GM12878 (cell line): Measurements from ENCODE around the gene KPNA5. TPM values are rescaled to one million over a fixed set of nuclear protein-coding genes. Genes with fewer than 3 reads are reported as not detected.
A peak's percentile ranks its signal among the peaks of the same experiment; 100 is the strongest.

ENCODE experiments used
- ATF2 ChIP-seq: IDR thresholded peaks from 2 replicates; pipeline ENCODE4 v1.6.1; 2012; ENCODE audit warnings: low read length, inconsistent platforms
- ATF7 ChIP-seq: fragments of 450-650 bp; IDR thresholded peaks from 2 replicates; pipeline ENCODE4 v1.6.1; 2016; ENCODE audit warnings: low read depth, mild to moderate bottlenecking
- BMI1 ChIP-seq: fragments of 450-650 bp; IDR thresholded peaks from 2 replicates; pipeline ENCODE4 v1.6.1; 2016; ENCODE audit warnings: mild to moderate bottlenecking, moderate library complexity, borderline replicate concordance
- CBX3 ChIP-seq: fragments of 200-600 bp; sonication (generic); IDR thresholded peaks from 2 replicates; pipeline ENCODE4 v1.6.1; 2016; ENCODE audit warnings: low read depth, borderline replicate concordance
- CREM ChIP-seq: IDR thresholded peaks from 2 replicates; pipeline ENCODE4 v1.6.1; 2014; ENCODE audit warnings: antibody characterized with exemption, low read depth
- FOXK2 ChIP-seq: fragments of 450-650 bp; IDR thresholded peaks from 2 replicates; pipeline ENCODE4 v1.6.1; 2017; ENCODE audit warnings: mild to moderate bottlenecking, moderate library complexity
- FOXM1 ChIP-seq: IDR thresholded peaks from 2 replicates; pipeline ENCODE4 v1.6.1; 2012; ENCODE audit warnings: low read depth, mild to moderate bottlenecking, inconsistent platforms, low read length, moderate library complexity
- GATAD2B ChIP-seq: fragments of 450-650 bp; conservative IDR thresholded peaks from 2 replicates; pipeline ENCODE4 v1.6.1; 2017; ENCODE audit warnings: low read depth, mild to moderate bottlenecking, moderate library complexity
- HCFC1 ChIP-seq: fragments of 150-350 bp; IDR thresholded peaks from 2 replicates; pipeline ENCODE4 v1.6.1; 2014; ENCODE audit warnings: low read length
- HDGF ChIP-seq: fragments of 450-650 bp; IDR thresholded peaks from 2 replicates; pipeline ENCODE4 v1.6.1; 2016; ENCODE audit warnings: antibody characterized with exemption
- HSF1 ChIP-seq: fragments of 150-350 bp; IDR thresholded peaks from 2 replicates; pipeline ENCODE4 v1.6.1; 2014; ENCODE audit warnings: mild to moderate bottlenecking, low read depth, low read length
- IRF4 ChIP-seq: IDR thresholded peaks from 2 replicates; pipeline ENCODE4 v1.6.1; 2011; ENCODE audit warnings: low read depth, low read length
- LARP7 ChIP-seq: fragments of 450-650 bp; IDR thresholded peaks from 2 replicates; pipeline ENCODE4 v1.6.1; 2017; ENCODE audit warnings: mild to moderate bottlenecking
- NR2C2 ChIP-seq: IDR thresholded peaks from 2 replicates; pipeline ENCODE4 v1.6.1; 2011; ENCODE audit warnings: borderline replicate concordance, low read depth; ENCODE audit not compliant: control insufficient read depth, insufficient read length
- PKNOX1 ChIP-seq: fragments of 450-650 bp; IDR thresholded peaks from 2 replicates; pipeline ENCODE4 v1.6.1; 2016; ENCODE audit warnings: mild to moderate bottlenecking
- RAD21 ChIP-seq: IDR thresholded peaks from 2 replicates; pipeline ENCODE4 v1.6.1; 2011; ENCODE audit warnings: mild to moderate bottlenecking, low read depth, low read length, moderate library complexity; ENCODE audit not compliant: insufficient read depth
- RB1 ChIP-seq: fragments of 450-650 bp; formaldehyde crosslinking; IDR thresholded peaks from 2 replicates; pipeline ENCODE4 v1.6.1; 2017; ENCODE audit warnings: mild to moderate bottlenecking, borderline replicate concordance
- SRF ChIP-seq, 2 experiments: IDR thresholded peaks; 2 replicates each; pipeline ENCODE4 v1.6.1; 2011; ENCODE audit warnings: low read depth in 2 of 2, low read length in 2 of 2, mild to moderate bottlenecking in 1 of 2, moderate library complexity in 1 of 2
- STAT1 ChIP-seq: fragments of 450-650 bp; conservative IDR thresholded peaks from 2 replicates; pipeline ENCODE4 v1.6.1; 2014; ENCODE audit warnings: antibody characterized with exemption, mild to moderate bottlenecking
- STAT3 ChIP-seq: IDR thresholded peaks from 2 replicates; pipeline ENCODE4 v1.6.1; 2011; ENCODE audit warnings: low read depth, low read length, improper control_type of control experiment
- SUZ12 ChIP-seq: fragments of 200-600 bp; sonication (generic); IDR thresholded peaks from one replicate; pipeline ENCODE4 v1.6.1; 2018; ENCODE audit warnings: antibody characterized with exemption, mild to moderate bottlenecking; ENCODE audit not compliant: unreplicated experiment
- TCF12 ChIP-seq: IDR thresholded peaks from 2 replicates; pipeline ENCODE4 v1.6.1; 2011; ENCODE audit warnings: low read depth, mild to moderate bottlenecking, low read length
- USF2 ChIP-seq: IDR thresholded peaks from 2 replicates; pipeline ENCODE4 v1.6.1; 2011; ENCODE audit warnings: low read depth, low read length, improper control_type of control experiment, borderline replicate concordance
- ZBTB40 ChIP-seq: fragments of 450-650 bp; IDR thresholded peaks from 2 replicates; pipeline ENCODE4 v1.6.1; 2016; ENCODE audit warnings: mild to moderate bottlenecking, moderate library complexity, borderline replicate concordance
- ZNF207 ChIP-seq: fragments of 450-650 bp; IDR thresholded peaks from 2 replicates; pipeline ENCODE4 v1.6.1; 2014; ENCODE audit warnings: antibody characterized with exemption, mild to moderate bottlenecking, borderline replicate concordance
- polyA plus RNA-seq, 11 experiments: library from polyadenylated mRNA; depleted of rRNA in 4 of 11; unstranded in 6 of 11; stranded (reverse) in 5 of 11; fragments of >200 nt; fragmentation: Nextera tagmentation in 4 of 11; fragmentation: Illumina TruSeq in 1 of 11; extraction: Ambion mirVana in 4 of 11; extraction: Trizol in 1 of 11; gene quantifications; 1 replicate in 1 of 11; 2 replicates in 10 of 11; pipeline versions ENCODE4 v1.2.1 to v1.2.3, GENCODE V29; 2011 to 2016; ENCODE audit warnings: inconsistent platforms in 2 of 11, missing spikeins in 2 of 11, low read depth in 1 of 11
- total RNA-seq, 4 experiments: library from RNA; depleted of rRNA in 3 of 4; stranded (reverse); fragments of >200 nt in 3 of 4; fragmentation: Illumina TruSeq in 1 of 4; extraction: Trizol in 1 of 4; gene quantifications; 2 replicates each; pipeline versions ENCODE4 v1.2.1 to v1.2.3, GENCODE V29; 2013 to 2021

The KPNA5 gene
- total and polyA plus RNA-seq, 10 of the 15 experiments (the other 5 are each of a cell fraction or from before 2014, with no cell fraction given), result 1.9 to 7.6 (median 4.5) TPM

GRCh38 chr6:116666869-116667268 lies 14.1 kb upstream of the KPNA5 start (continued):
- TF ChIP-seq ZBTB40 (no peak), RAD21 (no peak), HDGF (no peak), LARP7 (no peak), STAT3 (no peak), HCFC1 (no peak), ATF2 (peak; percentile 57; the same call in 1 of the 2 replicates), USF2 (no peak; the same call in 1 of the 2 replicates), FOXM1 (peak; percentile 37; the same call in 1 of the 2 replicates), ZNF207 (no peak), TCF12 (no peak), STAT1 (no peak), CREM (0 out of 2 replicates have a peak, but pooled peaks have one; percentile 26), FOXK2 (no peak), RB1 (no peak), SRF (IDR thresholded peaks at IDR 0.05; ENCODE audit: low read depth in 2 of 2, low read length in 2 of 2) (no peak), PKNOX1 (peak; percentile 68), NR2C2 (no peak), IRF4 (no peak), BMI1 (peak; percentile 58; the same call in 1 of the 2 replicates), ATF7 (peak; percentile 90), CBX3 (no peak), GATAD2B (no peak), SUZ12 (no peak), HSF1 (no peak)
